HG03378 (cell line): ENCODE data around the gene MRPS23.

Experiments used
- ATAC-seq: cut with Tn5 transposase; IDR thresholded peaks from one replicate; pipeline ENCODE4 v1.9.1; 2021; ENCODE audit warnings: mild to moderate bottlenecking, moderate library complexity; ENCODE audit not compliant: unreplicated experiment

The MRPS23 gene

GRCh38 chr17:57849874-57850754 is at the start of gene MRPS23:
Gene MRPS23 (minus strand): TSS chr17:57850044. CDS start chr17:57850010, 34 bp downstream.
- ATAC-seq: peak; percentile 89

DNA sequence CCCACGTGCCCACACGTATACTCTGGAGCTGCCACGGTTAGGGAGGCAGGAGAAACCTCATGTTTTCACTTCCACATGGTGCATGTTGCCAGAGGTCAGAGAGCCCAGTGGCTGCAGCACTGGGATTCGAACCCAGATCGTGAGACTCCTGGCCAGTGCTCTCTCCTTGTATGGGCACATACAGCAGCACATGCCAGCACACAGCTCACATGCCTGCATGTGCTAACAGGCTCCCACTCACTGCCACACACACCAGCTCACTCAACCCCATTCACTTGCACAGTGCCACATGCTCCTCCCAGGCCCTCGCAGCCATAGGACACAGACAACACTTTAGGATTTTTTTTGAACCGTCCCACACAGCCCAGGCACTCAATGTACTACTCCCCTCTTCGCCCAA is 49.5 kb upstream of the MRPS23 start:
- ATAC-seq: no peak

DNA sequence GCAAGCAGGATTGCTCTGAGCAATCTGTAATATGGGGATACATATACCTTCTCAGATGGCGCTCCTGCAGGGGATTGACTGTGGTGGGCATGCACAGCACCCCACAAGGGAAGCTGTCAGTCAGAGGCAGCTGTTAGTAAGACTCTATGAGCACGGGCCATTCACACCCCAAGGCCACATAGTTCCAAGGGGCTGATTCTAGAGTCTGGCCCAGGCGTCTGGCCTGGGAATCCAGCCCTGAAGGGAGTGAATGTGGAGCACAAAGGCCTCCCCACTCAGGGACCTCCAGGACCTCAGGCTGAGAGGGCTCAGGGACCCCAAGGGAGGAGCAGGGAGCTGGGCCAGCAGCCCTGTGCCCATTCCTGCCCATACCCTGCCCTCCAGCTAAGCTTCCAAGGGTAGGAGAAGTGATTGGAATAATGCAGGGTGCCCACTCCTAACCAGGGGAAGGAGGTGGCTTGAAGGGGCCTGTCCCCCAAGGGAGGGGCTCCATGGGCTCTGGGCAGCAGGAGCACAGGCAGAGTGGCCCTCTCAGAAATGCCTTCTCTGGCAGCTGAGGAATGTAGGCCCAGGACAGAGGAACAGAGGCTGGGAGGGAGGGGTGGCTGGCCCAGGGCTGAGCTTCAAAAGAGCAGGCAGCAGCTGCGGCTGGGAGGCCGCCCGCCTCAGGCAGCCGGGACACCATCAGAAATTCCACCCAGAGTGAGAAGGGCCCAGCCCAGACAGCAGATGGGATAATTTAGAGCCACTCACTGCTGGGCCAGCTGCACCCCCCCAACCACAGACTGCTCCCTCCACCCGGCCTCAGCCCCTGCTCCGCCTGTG is 48.9 kb upstream of the MRPS23 start:
- no peak for ATAC-seq

- ATAC-seq: no peak
Measured at GRCh38 chr17:57895382-57896060, 45.7 kb upstream of the MRPS23 start.

- ATAC-seq: no peak
Measured at GRCh38 chr17:57894848-57895247, 45.0 kb upstream of the MRPS23 start.

- ATAC-seq: no peak
Measured at GRCh38 chr17:57892820-57893595, 43.2 kb upstream of the MRPS23 start.

- no peak for ATAC-seq
Measured at GRCh38 chr17:57892146-57892819, 42.4 kb upstream of the MRPS23 start.

- ATAC-seq: no peak
Measured at GRCh38 chr17:57890857-57891232, 41.0 kb upstream of the MRPS23 start.

DNA sequence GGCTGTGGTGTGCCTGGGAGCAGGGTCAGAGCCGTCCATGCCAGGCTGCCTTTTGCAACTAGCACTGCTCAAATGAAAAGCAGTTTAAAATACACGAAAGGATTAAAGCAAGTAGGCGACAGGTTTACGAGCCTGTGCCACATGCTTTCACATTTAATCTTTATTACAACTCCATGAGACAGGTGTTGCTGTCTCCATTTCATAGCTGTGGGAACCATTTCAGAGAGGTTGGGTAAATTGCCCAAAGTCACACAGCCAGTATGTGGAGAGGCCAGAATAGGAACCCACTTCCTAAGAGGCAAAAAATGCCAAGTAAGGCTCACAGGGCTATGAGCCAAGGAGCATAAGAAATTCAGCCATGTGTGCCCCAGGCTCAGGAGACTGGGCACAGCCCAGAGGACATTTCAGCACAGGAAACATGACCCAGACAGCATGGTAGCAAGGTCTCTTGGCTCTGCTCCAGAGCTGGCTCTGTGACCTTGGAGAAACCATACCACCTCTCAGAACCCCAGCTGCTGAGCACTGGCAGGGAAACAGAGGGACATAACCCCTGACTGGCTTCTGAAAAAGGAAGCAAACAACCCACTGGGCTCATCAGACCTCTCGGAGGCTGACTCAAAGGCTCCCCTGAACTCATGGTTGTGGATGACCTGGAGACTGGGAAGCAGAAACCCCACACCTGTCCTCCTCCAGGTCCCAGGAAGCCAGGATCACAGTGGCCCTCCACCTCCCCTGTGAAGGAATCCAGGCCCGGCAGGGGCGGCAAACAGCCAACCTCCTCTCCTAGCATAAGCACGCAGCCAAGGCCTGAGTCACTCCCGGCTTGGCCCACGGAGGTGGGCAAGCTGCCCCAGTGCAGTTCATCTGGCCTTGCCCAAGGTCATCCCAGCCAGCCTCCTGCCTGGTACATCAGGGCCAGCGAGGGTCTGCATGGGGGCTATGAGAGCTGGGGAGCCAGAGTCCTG is 40.3 kb upstream of the MRPS23 start:
- ATAC-seq: no peak

- ATAC-seq: no peak
Measured at GRCh38 chr17:57889252-57889651, 39.4 kb upstream of the MRPS23 start.

DNA sequence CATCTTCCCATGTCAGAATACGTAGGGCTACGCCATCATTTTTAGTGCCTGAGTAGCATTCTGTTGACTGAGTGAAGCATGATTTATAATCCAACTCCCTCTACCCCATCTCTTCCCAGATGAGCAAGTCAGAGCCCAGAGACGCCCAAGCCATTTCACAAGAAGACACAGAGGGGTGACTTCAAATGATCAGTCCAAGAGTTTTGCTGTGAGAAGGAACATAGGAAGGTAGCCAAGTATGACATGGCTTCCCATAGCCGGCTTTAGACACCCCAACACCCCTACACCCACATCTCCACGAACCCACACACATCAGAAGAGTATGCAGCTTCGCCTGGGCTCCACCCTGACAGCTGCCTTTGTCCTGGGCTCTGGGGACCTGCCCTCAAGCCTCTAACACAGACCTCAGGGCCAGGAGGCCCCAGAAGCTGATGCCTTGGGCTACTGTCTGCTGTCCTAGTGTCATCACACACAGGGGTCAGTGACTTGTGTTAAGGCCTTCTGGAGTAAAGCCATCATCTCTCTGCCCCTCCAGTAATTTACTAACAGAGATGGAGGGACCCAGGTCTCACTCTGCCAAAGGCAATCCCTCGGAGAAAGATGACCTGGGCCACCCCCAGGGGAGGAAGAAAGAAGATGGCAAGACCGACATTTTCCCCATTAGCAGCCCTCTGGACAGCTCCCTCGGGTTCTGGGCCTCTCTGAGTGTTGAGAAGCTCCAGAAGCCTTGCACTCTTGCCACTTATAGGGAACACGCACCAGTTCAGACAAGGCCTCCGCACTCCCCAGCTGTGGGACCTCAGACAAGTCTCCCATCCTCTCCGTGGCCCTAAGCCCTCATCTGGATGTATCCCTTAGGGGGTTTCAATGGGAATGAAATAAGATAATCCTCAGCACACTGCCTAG is 38.7 kb upstream of the MRPS23 start:
- no peak for ATAC-seq

GRCh38 chr17:57887161-57887560 is 37.3 kb upstream of the MRPS23 start:
- no peak for ATAC-seq

DNA sequence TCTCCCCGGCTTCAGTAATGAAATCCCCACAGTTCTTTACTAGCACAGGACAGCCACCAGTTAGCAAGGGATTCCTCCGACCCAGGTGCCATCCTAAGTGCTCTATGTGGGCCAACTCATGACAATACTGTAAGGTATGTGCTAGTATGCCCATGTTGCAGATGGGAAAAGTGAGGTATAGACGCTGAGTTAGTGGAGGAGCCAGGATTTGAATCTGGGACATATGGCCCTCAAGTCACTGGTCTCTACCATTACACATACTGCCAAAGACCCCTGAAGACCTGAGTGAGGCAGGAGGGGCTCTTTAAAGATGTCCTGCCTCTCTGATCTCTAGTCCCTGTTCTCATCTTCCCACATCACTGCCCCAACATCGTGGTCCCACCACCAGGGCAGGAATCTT is 36.2 kb upstream of the MRPS23 start:
- ATAC-seq: no peak

DNA sequence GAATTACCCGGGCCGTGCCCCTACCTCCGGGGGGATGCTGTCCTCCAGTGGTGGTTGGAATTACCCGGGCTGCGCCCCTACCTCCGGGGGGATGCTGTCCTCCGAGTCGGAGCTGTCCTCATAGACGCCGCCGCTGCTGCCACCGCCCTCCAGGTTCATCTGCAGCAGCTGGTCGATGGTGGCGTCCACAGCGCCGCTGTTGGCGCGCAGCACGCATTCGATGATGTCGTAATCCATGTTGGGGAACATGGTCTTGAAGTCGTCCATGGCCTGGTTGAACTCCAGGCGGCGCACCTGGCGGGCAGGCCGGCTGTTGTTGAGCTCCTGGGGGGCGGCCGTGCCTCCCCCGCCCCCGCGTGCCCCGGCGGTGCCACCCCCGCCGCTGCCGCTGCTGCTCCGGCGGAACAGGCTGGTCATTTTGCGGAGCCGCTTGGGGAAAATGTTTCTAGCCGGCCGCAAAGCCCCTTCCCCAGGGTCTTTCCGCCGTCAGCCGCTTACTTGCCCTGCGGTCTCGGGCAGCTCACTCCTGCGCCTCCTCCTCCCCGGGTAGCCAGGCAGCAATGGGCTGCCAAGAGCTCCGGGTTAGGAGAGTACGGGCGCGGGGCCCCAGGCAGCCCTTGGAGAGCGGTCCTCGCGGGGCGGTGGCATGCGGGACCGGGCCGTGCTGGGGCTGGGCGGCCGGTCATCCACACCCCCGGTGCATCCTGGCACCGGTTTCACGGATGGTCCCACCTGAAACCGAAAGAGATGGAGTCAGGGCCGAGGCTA is 35.5 kb upstream of the MRPS23 start:
- no peak for ATAC-seq

GRCh38 chr17:57881783-57882351 is 32.0 kb upstream of the MRPS23 start:
- ATAC-seq: no peak

- no peak for ATAC-seq
Measured at GRCh38 chr17:57881143-57881542, 31.3 kb upstream of the MRPS23 start.

- ATAC-seq: no peak
Measured at GRCh38 chr17:57880086-57880456, 30.2 kb upstream of the MRPS23 start.
